HG03095 (cell line): Measurements from ENCODE around the gene COX4I2.
"Not testable (repeated sequence)": the region's sequence is repeated elsewhere in the genome, so short reads cannot be mapped to it uniquely, and the experiment has no call there.

Experiments used
- ATAC-seq: cut with Tn5 transposase; IDR thresholded peaks from one replicate; pipeline ENCODE4 v1.9.1; 2021; ENCODE audit warnings: moderate library complexity; ENCODE audit not compliant: unreplicated experiment

The COX4I2 gene

GRCh38 chr20:31637660-31638059, at the start of gene COX4I2:
TSS of gene COX4I2 (plus strand) at chr20:31637912. CDS start at chr20:31639018, 1,106 bp downstream.
- ATAC-seq: no peak

GRCh38 chr20:31590717-31591225, 46.9 kb upstream of the COX4I2 start:
- no peak for ATAC-seq

GRCh38 chr20:31593221-31594001, 44.3 kb upstream of the COX4I2 start:
- ATAC-seq: no peak

- no peak for ATAC-seq
Measured at GRCh38 chr20:31594002-31594557, 43.6 kb upstream of the COX4I2 start.

GRCh38 chr20:31594558-31595379, 42.9 kb upstream of the COX4I2 start:
- no peak for ATAC-seq

GRCh38 chr20:31595380-31595653, 42.4 kb upstream of the COX4I2 start:
- ATAC-seq: no peak

- no peak for ATAC-seq
Measured at GRCh38 chr20:31595654-31596411, 41.9 kb upstream of the COX4I2 start.

GRCh38 chr20:31596412-31596715, 41.3 kb upstream of the COX4I2 start:
- not testable (repeated sequence) for ATAC-seq

- ATAC-seq: no peak
Measured at GRCh38 chr20:31596831-31597480, 40.8 kb upstream of the COX4I2 start.

- no peak for ATAC-seq
Measured at GRCh38 chr20:31597481-31597855, 40.2 kb upstream of the COX4I2 start.

GRCh38 chr20:31602431-31602778, 35.3 kb upstream of the COX4I2 start:
- ATAC-seq: no peak

- peak; percentile 66 for ATAC-seq
Measured at GRCh38 chr20:31602779-31603441, 34.8 kb upstream of the COX4I2 start.

- ATAC-seq: no peak
Measured at GRCh38 chr20:31603822-31604566, 33.7 kb upstream of the COX4I2 start.

- ATAC-seq: no peak
Measured at GRCh38 chr20:31604567-31605030, 33.1 kb upstream of the COX4I2 start.

GRCh38 chr20:31605031-31605901, 32.4 kb upstream of the COX4I2 start, which contains the start of gene ID1:
TSS of gene ID1 (plus strand) at chr20:31605289. CDS start at chr20:31605388, 99 bp downstream.
- ATAC-seq: peak; percentile 77

- no peak for ATAC-seq
Measured at GRCh38 chr20:31605902-31606803, 31.6 kb upstream of the COX4I2 start.
